HG02973 (cell line): ENCODE data around the gene NES.

ENCODE experiments used
- ATAC-seq: cut with Tn5 transposase; IDR thresholded peaks from one replicate; pipeline ENCODE4 v1.9.1; 2021; ENCODE audit warnings: moderate library complexity; ENCODE audit not compliant: unreplicated experiment

Gene NES

GRCh38 chr1:156705321-156705917, 28.2 kb upstream of the NES start, which contains the start of gene CRABP2:
Gene CRABP2 (minus strand): TSS chr1:156705583. CDS start chr1:156705446, 137 bp downstream.
- no peak for ATAC-seq

GRCh38 chr1:156704930-156705320, 27.7 kb upstream of the NES start:
- ATAC-seq, result no peak

GRCh38 chr1:156704166-156704711, 27.0 kb upstream of the NES start:
- no peak for ATAC-seq

- ATAC-seq, result no peak
Measured at GRCh38 chr1:156703741-156704140, 26.5 kb upstream of the NES start.

GRCh38 chr1:156703336-156703735, 26.1 kb upstream of the NES start:
- ATAC-seq, result no peak

GRCh38 chr1:156700736-156701531, 23.7 kb upstream of the NES start:
- no peak for ATAC-seq

GRCh38 chr1:156698995-156699394, 21.8 kb upstream of the NES start:
- no peak for ATAC-seq

- no peak for ATAC-seq
Measured at GRCh38 chr1:156697481-156697880, 20.3 kb upstream of the NES start.

- no peak for ATAC-seq
Measured at GRCh38 chr1:156696755-156697154, 19.5 kb upstream of the NES start.

GRCh38 chr1:156694690-156694962, 17.4 kb upstream of the NES start:
- ATAC-seq, result no peak

GRCh38 chr1:156693848-156694689, 16.9 kb upstream of the NES start:
- ATAC-seq, result no peak

- no peak for ATAC-seq
Measured at GRCh38 chr1:156692925-156693847, 16.0 kb upstream of the NES start.

GRCh38 chr1:156692441-156692924, 15.3 kb upstream of the NES start:
- no peak for ATAC-seq

GRCh38 chr1:156691665-156692440, 14.6 kb upstream of the NES start:
- no peak for ATAC-seq

GRCh38 chr1:156691191-156691590, 14.0 kb upstream of the NES start:
- ATAC-seq, result no peak

- ATAC-seq, result no peak
Measured at GRCh38 chr1:156690675-156691036, 13.4 kb upstream of the NES start.

- no peak for ATAC-seq
Measured at GRCh38 chr1:156689953-156690674, 12.9 kb upstream of the NES start.

- ATAC-seq, result no peak
Measured at GRCh38 chr1:156689035-156689952, 12.1 kb upstream of the NES start.
